ENCODE results near the gene SLC8B1.

The SLC8B1 gene

DNA sequence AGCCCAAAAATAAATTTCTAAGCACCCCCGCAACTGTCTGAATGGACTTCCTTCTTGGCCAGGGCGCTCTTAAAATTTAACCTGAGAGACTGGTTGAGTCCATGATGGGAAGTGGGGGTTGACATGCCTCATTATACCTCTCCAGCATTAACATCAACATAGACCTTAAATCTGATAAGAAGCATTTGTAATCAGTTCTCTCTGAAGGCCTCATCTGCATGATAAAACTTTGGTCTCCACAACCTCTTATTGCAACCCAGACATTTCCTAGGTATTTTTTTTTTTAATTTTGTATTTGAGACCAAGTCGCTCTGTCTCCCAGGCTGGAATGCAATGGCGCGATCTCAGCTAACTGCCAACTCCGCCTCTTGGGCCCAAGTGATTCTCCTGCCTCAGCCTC is 10.4 kb upstream of the SLC8B1 start:
- no peak for DNase-seq (ENCODE audit: low spot score)
- TF ChIP-seq, protein P1, sequence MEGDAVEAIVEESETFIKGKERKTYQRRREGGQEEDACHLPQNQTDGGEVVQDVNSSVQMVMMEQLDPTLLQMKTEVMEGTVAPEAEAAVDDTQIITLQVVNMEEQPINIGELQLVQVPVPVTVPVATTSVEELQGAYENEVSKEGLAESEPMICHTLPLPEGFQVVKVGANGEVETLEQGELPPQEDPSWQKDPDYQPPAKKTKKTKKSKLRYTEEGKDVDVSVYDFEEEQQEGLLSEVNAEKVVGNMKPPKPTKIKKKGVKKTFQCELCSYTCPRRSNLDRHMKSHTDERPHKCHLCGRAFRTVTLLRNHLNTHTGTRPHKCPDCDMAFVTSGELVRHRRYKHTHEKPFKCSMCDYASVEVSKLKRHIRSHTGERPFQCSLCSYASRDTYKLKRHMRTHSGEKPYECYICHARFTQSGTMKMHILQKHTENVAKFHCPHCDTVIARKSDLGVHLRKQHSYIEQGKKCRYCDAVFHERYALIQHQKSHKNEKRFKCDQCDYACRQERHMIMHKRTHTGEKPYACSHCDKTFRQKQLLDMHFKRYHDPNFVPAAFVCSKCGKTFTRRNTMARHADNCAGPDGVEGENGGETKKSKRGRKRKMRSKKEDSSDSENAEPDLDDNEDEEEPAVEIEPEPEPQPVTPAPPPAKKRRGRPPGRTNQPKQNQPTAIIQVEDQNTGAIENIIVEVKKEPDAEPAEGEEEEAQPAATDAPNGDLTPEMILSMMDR (IDR thresholded peaks at IDR 0.05): no peak
- H3K27ac ChIP-seq: no peak overlapping the region
- H3K4me3 ChIP-seq: no peak overlapping the region

GRCh38 chr12:113341535-113341934 is 6.6 kb upstream of the SLC8B1 start:
- Histone ChIP-seq H3K27ac (no peak overlapping the region), H3K4me3 (no peak overlapping the region)
- TF ChIP-seq, protein P1 (IDR thresholded peaks at IDR 0.05): no peak
- DNase-seq (ENCODE audit: low spot score): no peak

GRCh38 chr12:113340061-113340460 is 5.2 kb upstream of the SLC8B1 start:
- Histone ChIP-seq H3K27ac (no peak overlapping the region), H3K4me3 (no peak overlapping the region)
- TF ChIP-seq, protein P1 (IDR thresholded peaks at IDR 0.05): no peak
- no peak for DNase-seq (ENCODE audit: low spot score)

GRCh38 chr12:113339540-113339939 is 4.6 kb upstream of the SLC8B1 start:
- TF ChIP-seq, protein P1 (IDR thresholded peaks at IDR 0.05): no peak
- no peak for DNase-seq (ENCODE audit: low spot score)

DNA sequence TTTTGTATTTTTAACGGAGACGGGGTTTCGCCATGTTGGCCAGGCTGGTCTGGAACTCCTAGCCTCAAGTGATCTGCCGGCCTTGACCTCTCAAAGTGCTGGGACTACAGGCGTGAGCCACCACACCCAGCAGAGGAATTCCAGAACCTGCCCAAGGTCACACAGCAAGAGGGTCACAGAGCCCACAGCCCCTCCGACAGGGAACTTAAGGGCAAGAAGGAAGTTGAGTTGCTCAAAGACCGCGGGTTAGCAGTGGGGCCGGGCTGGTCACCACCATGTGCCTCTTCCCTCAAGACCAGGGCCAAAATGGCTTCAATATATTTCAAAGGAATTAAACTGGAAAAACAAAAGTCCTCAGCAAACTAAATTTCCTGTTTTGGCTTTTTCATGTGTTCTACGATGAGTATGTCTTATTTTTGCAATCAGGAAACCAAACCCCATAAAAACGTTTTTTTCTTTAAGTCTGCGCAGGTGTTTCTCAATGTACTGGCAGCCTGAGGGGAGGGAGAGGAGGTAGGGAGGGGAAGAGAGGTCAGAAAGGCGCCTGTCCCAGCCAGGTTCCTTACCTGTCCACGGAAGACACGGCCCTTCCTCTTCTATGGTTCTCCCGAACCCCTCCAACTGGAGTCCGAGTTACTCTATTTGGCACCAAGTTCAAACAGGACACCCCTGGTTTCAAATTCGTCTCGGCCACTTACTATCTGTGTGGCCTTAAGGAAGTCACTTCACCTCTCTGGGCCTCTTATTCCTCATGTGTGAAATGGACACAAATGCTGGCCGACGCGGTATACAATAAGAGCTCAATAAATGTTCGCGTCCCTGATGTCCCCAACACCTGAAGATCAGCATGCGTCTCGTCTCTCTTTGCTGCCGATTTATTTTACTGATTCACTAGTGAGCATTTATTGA is 778 bp downstream of the SLC8B1 start:
- peak overlapping the region; percentile 62 to 84 for H3K27ac ChIP-seq
- no peak for DNase-seq (ENCODE audit: low spot score)
- H3K4me3 ChIP-seq: peak overlapping the region; percentile 92
- TF ChIP-seq, protein P1 (IDR thresholded peaks at IDR 0.05): no peak

More at GRCh38 chr12:113339540-113339939, 4.6 kb upstream of the SLC8B1 start:
- no peak overlapping the region for H3K4me3 ChIP-seq
- no peak overlapping the region for H3K27ac ChIP-seq

GRCh38 chr12:113333418-113333750 is 1.5 kb downstream of the SLC8B1 start:
- TF ChIP-seq, protein P1 (IDR thresholded peaks at IDR 0.05): no peak
- peak overlapping the region in 1 of 2 donors; percentile 25 for H3K27ac ChIP-seq
- peak overlapping the region; percentile 92 for H3K4me3 ChIP-seq

More at GRCh38 chr12:113333418-113333750, 1.5 kb downstream of the SLC8B1 start:
- DNase-seq (ENCODE audit: low spot score): no peak
